Activated CD4-positive, alpha-beta T cell treated with anti-CD3 and anti-CD28 coated beads for 4 hours (primary cell): ENCODE measurements around the gene DNAI7.

Experiments
- DNase-seq, 2 donors: peaks; one replicate each; pipeline ENCODE4 v3.0.0-alpha.2; 2020

DNAI7 gene

GRCh38 chr12:25162866-25163265 is 32.1 kb downstream of the DNAI7 start:
- DNase-seq, result no peak

- DNase-seq, result no peak
Measured at GRCh38 chr12:25156061-25156460, 38.9 kb downstream of the DNAI7 start.

GRCh38 chr12:25155022-25155576 is 39.9 kb downstream of the DNAI7 start:
- DNase-seq, result no peak

GRCh38 chr12:25152055-25152454 is 42.9 kb downstream of the DNAI7 start:
- no peak for DNase-seq

GRCh38 chr12:25151476-25151875 is 43.5 kb downstream of the DNAI7 start:
- DNase-seq, result no peak

- DNase-seq, result no peak
Measured at GRCh38 chr12:25146686-25147085, 48.3 kb downstream of the DNAI7 start.

- DNase-seq, result no peak
Measured at GRCh38 chr12:25135531-25136154, 59.3 kb downstream of the DNAI7 start.

- no peak for DNase-seq
Measured at GRCh38 chr12:25131270-25131669, 63.7 kb downstream of the DNAI7 start.

- DNase-seq, result no peak
Measured at GRCh38 chr12:25130741-25131188, 64.2 kb downstream of the DNAI7 start.

- no peak for DNase-seq
Measured at GRCh38 chr12:25126746-25127145, 68.2 kb downstream of the DNAI7 start.

- no peak for DNase-seq
Measured at GRCh38 chr12:25126101-25126500, 68.9 kb downstream of the DNAI7 start.

GRCh38 chr12:25124493-25124892 is 70.5 kb downstream of the DNAI7 start:
- no peak for DNase-seq

GRCh38 chr12:25123126-25123525 is 71.8 kb downstream of the DNAI7 start:
- DNase-seq, result no peak

- no peak for DNase-seq
Measured at GRCh38 chr12:25121916-25122315, 73.0 kb downstream of the DNAI7 start.

- no peak for DNase-seq
Measured at GRCh38 chr12:25121110-25121509, 73.8 kb downstream of the DNAI7 start.

- DNase-seq, result no peak
Measured at GRCh38 chr12:25119020-25119419, 75.9 kb downstream of the DNAI7 start.

- no peak for DNase-seq
Measured at GRCh38 chr12:25115677-25116076, 79.3 kb downstream of the DNAI7 start.

GRCh38 chr12:25113651-25114050 is 81.3 kb downstream of the DNAI7 start:
- DNase-seq, result no peak

- DNase-seq, result no peak
Measured at GRCh38 chr12:25110260-25110659, 84.7 kb downstream of the DNAI7 start.

- DNase-seq, result no peak
Measured at GRCh38 chr12:25107920-25108319, 87.0 kb downstream of the DNAI7 start.

- DNase-seq, result no peak
Measured at GRCh38 chr12:25106818-25107217, 88.1 kb downstream of the DNAI7 start.

GRCh38 chr12:25102402-25102801 is 92.6 kb downstream of the DNAI7 start:
- no peak for DNase-seq

GRCh38 chr12:25101092-25101445 is 93.9 kb downstream of the DNAI7 start:
- DNase-seq, result no peak

GRCh38 chr12:25100194-25101091 is 94.5 kb downstream of the DNAI7 start:
- no peak for DNase-seq
